ENCODE measurements around the gene DEDD2.

The DEDD2 gene

GRCh38 chr19:42200116-42200715 is 17.3 kb downstream of the DEDD2 start:
- Histone ChIP-seq H3K9me3 (ENCODE audit: low read length) (no peaks in the 10 kb centered on the region), H3K9ac (ENCODE audit: low read length) (no peak overlapping the region), H3K27ac (ENCODE audit: low read depth, low read length) (no peak overlapping the region), H3K4me3 (ENCODE audit: low read depth in 1 of 2, low read length in 2 of 2) (no peak overlapping the region), H3K27me3 (ENCODE audit: control insufficient read depth in 1 of 2, insufficient read depth in 2 of 2, low read length in 2 of 2) (no peaks in the 10 kb centered on the region), H3K4me1 (ENCODE audit: insufficient read depth, low read length) (no peaks in the 10 kb centered on the region), H3K36me3 (ENCODE audit: insufficient read depth, low read length) (peaks cover 38% of the 10 kb centered on the region)

- no peaks in the 10 kb centered on the region for H3K4me1 ChIP-seq (ENCODE audit: insufficient read depth, low read length)
- H3K4me3 ChIP-seq (ENCODE audit: low read depth in 1 of 2, low read length in 2 of 2) = no peak overlapping the region
- H3K27ac ChIP-seq (ENCODE audit: low read depth, low read length) = no peak overlapping the region
- no peaks in the 10 kb centered on the region for H3K9me3 ChIP-seq (ENCODE audit: low read length)
- H3K36me3 ChIP-seq (ENCODE audit: insufficient read depth, low read length) = peaks cover 33% of the 10 kb centered on the region
- H3K9ac ChIP-seq (ENCODE audit: low read length) = no peak overlapping the region
- H3K27me3 ChIP-seq (ENCODE audit: control insufficient read depth in 1 of 2, insufficient read depth in 2 of 2, low read length in 2 of 2) = no peaks in the 10 kb centered on the region
These were observed 17.9 kb downstream of the DEDD2 start for GRCh38 chr19:42199440-42200115.

- H3K4me3 ChIP-seq (ENCODE audit: low read depth in 1 of 2, low read length in 2 of 2) = no peak overlapping the region
- H3K27ac ChIP-seq (ENCODE audit: low read depth, low read length) = no peak overlapping the region
- H3K27me3 ChIP-seq (ENCODE audit: control insufficient read depth in 1 of 2, insufficient read depth in 2 of 2, low read length in 2 of 2) = no peaks in the 10 kb centered on the region
- no peaks in the 10 kb centered on the region for H3K4me1 ChIP-seq (ENCODE audit: insufficient read depth, low read length)
- peaks cover 28% of the 10 kb centered on the region for H3K36me3 ChIP-seq (ENCODE audit: insufficient read depth, low read length)
- H3K9me3 ChIP-seq (ENCODE audit: low read length) = no peaks in the 10 kb centered on the region
- no peak overlapping the region for H3K9ac ChIP-seq (ENCODE audit: low read length)
These were observed 18.6 kb downstream of the DEDD2 start for GRCh38 chr19:42198676-42199439.

GRCh38 chr19:42197375-42197817 is 20.1 kb downstream of the DEDD2 start:
- Histone ChIP-seq H3K9ac (ENCODE audit: low read length) (no peak overlapping the region), H3K4me1 (ENCODE audit: insufficient read depth, low read length) (no peaks in the 10 kb centered on the region), H3K36me3 (ENCODE audit: insufficient read depth, low read length) (peaks cover 17% of the 10 kb centered on the region)

GRCh38 chr19:42196011-42197001 is 21.2 kb downstream of the DEDD2 start:
- Histone ChIP-seq H3K27me3 (ENCODE audit: control insufficient read depth in 1 of 2, insufficient read depth in 2 of 2, low read length in 2 of 2) (no peaks in the 10 kb centered on the region), H3K4me3 (ENCODE audit: low read depth in 1 of 2, low read length in 2 of 2) (no peak overlapping the region), H3K27ac (ENCODE audit: low read depth, low read length) (no peak overlapping the region), H3K9me3 (ENCODE audit: low read length) (no peaks in the 10 kb centered on the region), H3K36me3 (ENCODE audit: insufficient read depth, low read length) (peaks cover 13% of the 10 kb centered on the region), H3K9ac (ENCODE audit: low read length) (no peak overlapping the region), H3K4me1 (ENCODE audit: insufficient read depth, low read length) (no peaks in the 10 kb centered on the region)

More at GRCh38 chr19:42197375-42197817, 20.1 kb downstream of the DEDD2 start:
- H3K4me3 ChIP-seq (ENCODE audit: low read depth in 1 of 2, low read length in 2 of 2) = no peak overlapping the region
- no peak overlapping the region for H3K27ac ChIP-seq (ENCODE audit: low read depth, low read length)
- H3K27me3 ChIP-seq (ENCODE audit: control insufficient read depth in 1 of 2, insufficient read depth in 2 of 2, low read length in 2 of 2) = no peaks in the 10 kb centered on the region
- no peaks in the 10 kb centered on the region for H3K9me3 ChIP-seq (ENCODE audit: low read length)

DNA sequence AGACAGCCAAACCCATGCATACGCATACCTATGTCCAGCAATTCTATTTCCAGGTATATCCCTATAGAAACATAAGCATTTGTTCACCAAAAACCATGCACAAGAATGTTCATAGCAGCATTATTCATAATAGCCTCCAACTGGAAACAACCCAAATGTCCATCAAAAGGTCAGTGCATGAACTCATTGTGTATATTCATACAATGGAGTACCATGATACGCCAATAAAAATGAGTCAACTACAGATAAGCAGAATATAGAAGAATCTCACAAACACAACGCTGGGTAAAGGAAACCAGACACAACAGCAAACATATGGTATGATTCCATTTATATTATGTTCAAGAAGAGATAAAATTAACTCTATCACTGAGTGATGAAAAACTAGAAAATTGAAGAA is 23.8 kb downstream of the DEDD2 start:
- H3K27ac ChIP-seq (ENCODE audit: low read depth, low read length) = no peak overlapping the region
- H3K36me3 ChIP-seq (ENCODE audit: insufficient read depth, low read length) = peaks cover 3% of the 10 kb centered on the region
- no peak overlapping the region for H3K4me3 ChIP-seq (ENCODE audit: low read depth in 1 of 2, low read length in 2 of 2)
- H3K4me1 ChIP-seq (ENCODE audit: insufficient read depth, low read length) = no peaks in the 10 kb centered on the region
- H3K27me3 ChIP-seq (ENCODE audit: control insufficient read depth in 1 of 2, insufficient read depth in 2 of 2, low read length in 2 of 2) = no peaks in the 10 kb centered on the region
- no peaks in the 10 kb centered on the region for H3K9me3 ChIP-seq (ENCODE audit: low read length)
- no peak overlapping the region for H3K9ac ChIP-seq (ENCODE audit: low read length)

DNA sequence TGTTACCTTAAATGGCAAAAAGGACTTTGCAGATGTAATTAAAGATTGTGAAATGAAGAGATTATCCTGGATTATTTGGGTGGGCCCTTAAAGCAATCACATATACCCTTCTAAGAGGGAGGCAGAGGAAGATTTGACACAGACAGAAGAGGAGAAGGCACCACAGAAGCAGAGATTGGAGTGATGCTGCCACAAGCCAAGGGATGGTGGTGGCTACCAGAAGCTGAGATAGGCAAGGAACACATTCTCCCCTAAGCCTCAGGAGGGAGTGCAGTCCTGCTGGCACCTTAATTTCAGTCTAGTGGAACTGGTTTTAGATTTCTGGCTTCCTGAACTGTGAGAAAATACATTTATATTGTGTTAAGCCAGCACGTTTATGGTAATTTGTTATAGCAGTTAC is 24.2 kb downstream of the DEDD2 start:
- H3K27ac ChIP-seq (ENCODE audit: low read depth, low read length) = no peak overlapping the region
- no peak overlapping the region for H3K9ac ChIP-seq (ENCODE audit: low read length)
- H3K4me3 ChIP-seq (ENCODE audit: low read depth in 1 of 2, low read length in 2 of 2) = no peak overlapping the region
- no peaks in the 10 kb centered on the region for H3K27me3 ChIP-seq (ENCODE audit: control insufficient read depth in 1 of 2, insufficient read depth in 2 of 2, low read length in 2 of 2)
- H3K9me3 ChIP-seq (ENCODE audit: low read length) = no peaks in the 10 kb centered on the region
- no peaks in the 10 kb centered on the region for H3K36me3 ChIP-seq (ENCODE audit: insufficient read depth, low read length)
- no peaks in the 10 kb centered on the region for H3K4me1 ChIP-seq (ENCODE audit: insufficient read depth, low read length)

DNA sequence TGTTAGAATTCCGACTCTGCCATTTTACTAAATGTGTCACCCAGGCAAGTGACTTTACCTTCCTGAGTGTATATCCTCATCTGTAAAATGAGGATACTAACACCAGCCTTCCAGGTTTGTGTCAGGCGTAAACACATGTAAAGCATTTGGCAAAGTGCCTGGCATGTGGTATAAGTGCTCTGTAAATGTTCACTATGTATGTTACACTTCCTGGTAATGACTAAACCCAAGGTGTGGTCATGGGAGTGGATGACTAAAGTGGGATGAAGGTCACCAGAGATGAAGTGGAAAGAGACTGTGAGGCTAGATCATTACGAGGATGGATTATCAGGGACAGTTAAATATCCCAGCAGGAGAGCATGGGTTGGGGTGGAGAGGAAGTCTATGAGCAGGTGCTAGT is 25.6 kb downstream of the DEDD2 start:
- H3K4me1 ChIP-seq (ENCODE audit: insufficient read depth, low read length) = no peaks in the 10 kb centered on the region
- no peak overlapping the region for H3K27ac ChIP-seq (ENCODE audit: low read depth, low read length)
- no peak overlapping the region for H3K9ac ChIP-seq (ENCODE audit: low read length)
- H3K4me3 ChIP-seq (ENCODE audit: low read depth in 1 of 2, low read length in 2 of 2) = no peak overlapping the region
- no peaks in the 10 kb centered on the region for H3K27me3 ChIP-seq (ENCODE audit: control insufficient read depth in 1 of 2, insufficient read depth in 2 of 2, low read length in 2 of 2)
- no peaks in the 10 kb centered on the region for H3K36me3 ChIP-seq (ENCODE audit: insufficient read depth, low read length)
- no peaks in the 10 kb centered on the region for H3K9me3 ChIP-seq (ENCODE audit: low read length)

- H3K4me3 ChIP-seq (ENCODE audit: low read depth in 1 of 2, low read length in 2 of 2) = no peak overlapping the region
- H3K27me3 ChIP-seq (ENCODE audit: control insufficient read depth in 1 of 2, insufficient read depth in 2 of 2, low read length in 2 of 2) = no peaks in the 10 kb centered on the region
- no peaks in the 10 kb centered on the region for H3K36me3 ChIP-seq (ENCODE audit: insufficient read depth, low read length)
- no peaks in the 10 kb centered on the region for H3K9me3 ChIP-seq (ENCODE audit: low read length)
- H3K4me1 ChIP-seq (ENCODE audit: insufficient read depth, low read length) = no peaks in the 10 kb centered on the region
- no peak overlapping the region for H3K9ac ChIP-seq (ENCODE audit: low read length)
- no peak overlapping the region for H3K27ac ChIP-seq (ENCODE audit: low read depth, low read length)
These were observed 26.1 kb downstream of the DEDD2 start for GRCh38 chr19:42191330-42191729.

DNA sequence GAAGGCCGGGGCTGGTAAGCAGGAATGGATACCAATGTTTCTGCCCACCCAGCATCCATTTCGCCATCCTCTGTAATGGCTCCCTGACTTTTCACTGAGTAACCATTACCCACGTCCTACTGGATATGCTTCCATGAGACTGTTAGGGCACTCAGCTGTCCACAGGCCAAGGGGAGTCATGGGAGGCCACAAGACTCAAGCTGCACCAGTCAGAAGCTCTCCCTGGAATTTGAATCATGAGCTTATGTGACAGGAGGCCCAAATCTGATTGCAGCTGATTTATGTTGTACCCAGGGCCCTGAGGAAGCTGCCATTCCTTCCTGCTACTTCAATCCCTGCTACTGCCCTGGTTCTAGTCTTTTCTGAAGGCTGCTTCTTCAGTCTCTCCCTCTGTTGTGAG is 28.3 kb downstream of the DEDD2 start:
- Histone ChIP-seq H3K4me1 (ENCODE audit: insufficient read depth, low read length) (peaks cover 4% of the 10 kb centered on the region), H3K27ac (ENCODE audit: low read depth, low read length) (no peak overlapping the region), H3K36me3 (ENCODE audit: insufficient read depth, low read length) (no peaks in the 10 kb centered on the region), H3K9me3 (ENCODE audit: low read length) (no peaks in the 10 kb centered on the region), H3K9ac (ENCODE audit: low read length) (no peak overlapping the region), H3K27me3 (ENCODE audit: control insufficient read depth in 1 of 2, insufficient read depth in 2 of 2, low read length in 2 of 2) (no peaks in the 10 kb centered on the region), H3K4me3 (ENCODE audit: low read depth in 1 of 2, low read length in 2 of 2) (no peak overlapping the region)

GRCh38 chr19:42188665-42189064 is 28.8 kb downstream of the DEDD2 start:
- Histone ChIP-seq H3K9me3 (ENCODE audit: low read length) (no peaks in the 10 kb centered on the region), H3K36me3 (ENCODE audit: insufficient read depth, low read length) (no peaks in the 10 kb centered on the region), H3K27ac (ENCODE audit: low read depth, low read length) (no peak overlapping the region), H3K4me1 (ENCODE audit: insufficient read depth, low read length) (peaks cover 4% of the 10 kb centered on the region), H3K4me3 (ENCODE audit: low read depth in 1 of 2, low read length in 2 of 2) (no peak overlapping the region), H3K27me3 (ENCODE audit: control insufficient read depth in 1 of 2, insufficient read depth in 2 of 2, low read length in 2 of 2) (no peaks in the 10 kb centered on the region), H3K9ac (ENCODE audit: low read length) (no peak overlapping the region)
